NCI-H146 treated with DMSO at 0.1 percent for 48 hours (cell line): ENCODE results near the gene MAEL.

Experiments used
- DNase-seq: peaks from one replicate; lab custom pipeline; 2025; ENCODE audit not compliant: unreplicated experiment; lab: John Stamatoyannopoulos, UW

Gene MAEL

GRCh38 chr1:167054946-167055630 lies 66.0 kb downstream of the MAEL start:
- DNase-seq: no peak

- no peak for DNase-seq
Observed at GRCh38 chr1:167056529-167057231, 67.6 kb downstream of the MAEL start.

- peak; percentile 83 for DNase-seq
Observed at GRCh38 chr1:167057241-167057688, 68.2 kb downstream of the MAEL start.

GRCh38 chr1:167059045-167059808 lies 70.1 kb downstream of the MAEL start:
- peak; percentile 48 for DNase-seq

- no peak for DNase-seq
Observed at GRCh38 chr1:167059809-167060107, 70.7 kb downstream of the MAEL start.

GRCh38 chr1:167060141-167061072 lies 71.3 kb downstream of the MAEL start:
- no peak for DNase-seq

GRCh38 chr1:167061073-167061464 lies 72.0 kb downstream of the MAEL start:
- no peak for DNase-seq

- DNase-seq: no peak
Observed at GRCh38 chr1:167064621-167065020, 75.5 kb downstream of the MAEL start.

GRCh38 chr1:167065471-167065870 lies 76.4 kb downstream of the MAEL start:
- DNase-seq: peak; percentile 40

GRCh38 chr1:167066333-167067122 lies 77.4 kb downstream of the MAEL start:
- peak; percentile 51 for DNase-seq

GRCh38 chr1:167067904-167068303 lies 78.8 kb downstream of the MAEL start:
- no peak for DNase-seq

GRCh38 chr1:167068761-167069160 lies 79.7 kb downstream of the MAEL start:
- DNase-seq: no peak

- DNase-seq: no peak
Observed at GRCh38 chr1:167071286-167071685, 82.2 kb downstream of the MAEL start.
